Activated T-cell treated with anti-CD3 and anti-CD28 coated beads for 48 hours (primary cell): ENCODE measurements around the gene MTMR8.
A peak's percentile ranks its signal among the peaks of the same experiment; 100 is the strongest.
"Not testable (repeated sequence)": the region's sequence is repeated elsewhere in the genome, so short reads cannot be mapped to it uniquely, and the experiment has no call there.

Source experiments
- DNase-seq: peaks from one replicate; pipeline ENCODE4 v3.0.0-alpha.2; 2020; ENCODE audit warnings: low read depth

MTMR8 gene

DNA sequence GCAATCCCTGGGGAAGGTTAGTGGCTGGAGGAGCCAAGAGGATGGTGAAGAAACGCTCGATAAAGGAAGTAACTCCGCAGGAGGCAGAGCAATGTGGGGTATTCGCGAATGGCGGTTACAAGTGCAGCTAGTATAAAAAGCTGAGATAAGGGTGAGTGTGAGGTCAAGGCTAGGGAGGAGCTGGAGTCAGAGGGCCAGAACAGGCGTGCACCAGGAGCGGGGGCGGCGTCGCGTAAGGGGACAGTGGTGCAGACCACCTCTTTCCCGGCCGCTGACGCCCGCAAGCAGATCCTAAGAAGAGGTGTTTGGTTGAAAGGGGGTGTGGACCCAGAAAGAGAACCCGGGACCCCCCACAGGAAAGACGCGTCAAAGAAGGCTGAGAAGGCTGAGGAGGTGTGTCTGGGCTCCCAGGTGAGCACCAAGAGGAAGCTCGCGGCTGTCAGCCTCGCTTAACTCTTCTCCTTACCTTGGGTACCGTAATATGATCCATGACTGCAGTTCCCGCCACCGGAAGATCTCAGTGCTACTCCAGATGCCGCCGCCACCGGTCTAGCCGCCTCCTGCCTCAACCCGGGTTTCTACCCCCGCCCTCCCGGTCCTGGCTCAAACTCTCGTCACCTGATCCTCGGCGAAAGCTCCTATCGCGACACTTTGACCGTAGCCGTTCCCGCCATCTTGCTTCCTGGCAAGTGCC lies at the start of gene MTMR8:
TSS of gene MTMR8 (minus strand) at position 579 of the 694 bp plus-strand sequence. CDS start at position 490, 89 bp downstream.
- peak; percentile 67 for DNase-seq

DNA sequence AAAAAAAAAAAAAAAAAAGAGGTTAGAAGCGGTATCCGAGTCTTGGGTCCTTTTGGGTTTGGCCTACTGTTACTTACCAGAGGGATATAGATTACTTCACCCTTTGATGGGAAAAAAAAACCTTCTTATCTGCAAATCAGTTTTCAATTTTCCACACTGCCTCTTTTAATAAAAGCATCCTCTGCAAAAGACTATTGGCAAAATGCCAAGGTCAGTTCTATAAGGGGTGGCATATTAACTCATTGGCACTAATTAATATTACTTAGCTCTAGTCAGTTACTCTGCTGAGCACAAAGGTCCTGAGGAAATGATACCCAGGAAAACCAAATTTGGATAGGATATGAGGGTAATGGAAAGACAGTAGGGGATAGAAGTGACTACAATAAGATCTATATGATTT lies 44.3 kb upstream of the MTMR8 start:
- DNase-seq, result no peak

- DNase-seq, result no peak
Measured at GRCh38 chrX:64437665-64438064, 42.4 kb upstream of the MTMR8 start.

DNA sequence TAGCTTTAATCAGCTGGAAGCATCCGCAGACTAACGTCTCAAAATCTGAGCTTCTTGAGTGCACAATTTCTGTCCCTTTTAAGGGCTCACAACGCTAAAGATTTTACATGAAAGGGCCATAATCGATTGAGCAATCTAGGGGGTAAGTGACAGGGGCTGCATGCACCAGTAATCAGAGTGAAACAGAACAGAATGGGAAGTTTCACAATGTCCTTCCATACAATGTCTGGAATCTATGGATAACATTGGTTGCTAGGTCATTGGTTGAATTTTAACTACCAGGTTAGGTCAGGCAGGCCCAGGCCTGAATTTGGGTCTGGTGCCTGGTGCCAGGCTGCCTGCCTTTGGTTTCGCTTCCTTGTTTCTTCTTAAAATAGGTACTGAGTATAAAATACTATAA lies 42.0 kb upstream of the MTMR8 start:
- no peak for DNase-seq

DNA sequence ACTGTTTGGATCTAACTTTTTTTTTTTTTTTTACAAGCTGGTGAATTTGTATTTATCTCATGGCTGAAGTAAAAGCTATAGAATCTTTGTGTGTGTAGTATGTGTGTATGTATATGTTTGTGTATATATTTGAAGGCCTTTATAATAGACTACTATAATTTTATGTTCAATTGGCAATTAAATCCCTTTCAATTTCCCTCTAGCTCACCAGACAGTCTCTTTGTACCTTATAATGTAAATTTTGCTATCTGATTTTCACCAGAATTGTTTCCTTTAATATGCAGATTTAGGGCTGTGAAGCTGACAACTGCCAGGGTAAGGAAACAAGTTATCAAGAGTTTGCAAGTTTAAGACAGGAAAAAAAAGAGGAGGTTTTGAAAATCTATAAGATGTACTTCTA lies 33.1 kb upstream of the MTMR8 start:
- no peak for DNase-seq

DNA sequence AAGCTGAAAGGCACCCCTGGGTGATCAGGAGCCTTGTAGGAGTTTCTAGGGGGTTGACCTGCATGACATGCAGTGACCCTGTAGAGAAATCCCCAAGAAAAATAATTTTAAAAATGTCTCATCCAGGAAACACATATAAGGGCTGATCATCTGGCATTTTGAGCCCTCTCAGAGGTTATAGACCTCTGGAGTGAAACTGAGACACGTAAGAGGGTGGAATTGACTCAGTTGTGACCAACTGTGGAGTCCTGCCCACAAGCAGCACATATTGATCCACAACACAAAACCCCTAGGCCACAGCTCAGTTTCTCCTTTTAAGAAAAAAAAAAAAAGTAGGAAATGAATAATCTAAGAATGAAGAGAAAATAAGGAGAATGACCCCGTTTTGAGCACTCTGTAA lies 32.5 kb upstream of the MTMR8 start:
- no peak for DNase-seq

DNA sequence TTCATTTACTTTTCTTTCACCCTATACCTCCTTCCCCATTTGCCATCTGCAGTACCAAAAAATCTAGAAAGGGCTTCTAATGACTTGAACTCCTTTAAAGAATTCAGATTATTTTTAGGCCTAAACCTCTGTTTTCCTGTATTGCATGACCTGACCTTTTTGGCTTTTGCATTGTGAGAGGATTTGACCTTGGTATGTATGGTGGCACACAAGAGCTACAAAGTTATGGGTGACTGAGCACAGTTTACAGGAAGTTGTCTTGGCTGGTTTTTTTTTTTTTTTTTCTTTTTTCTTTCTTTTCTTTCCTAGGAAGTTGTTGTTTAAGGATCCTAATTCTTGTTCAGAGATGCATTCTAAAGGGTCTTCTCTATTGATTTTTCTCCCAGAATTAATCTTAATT lies 32.0 kb upstream of the MTMR8 start:
- no peak for DNase-seq

DNA sequence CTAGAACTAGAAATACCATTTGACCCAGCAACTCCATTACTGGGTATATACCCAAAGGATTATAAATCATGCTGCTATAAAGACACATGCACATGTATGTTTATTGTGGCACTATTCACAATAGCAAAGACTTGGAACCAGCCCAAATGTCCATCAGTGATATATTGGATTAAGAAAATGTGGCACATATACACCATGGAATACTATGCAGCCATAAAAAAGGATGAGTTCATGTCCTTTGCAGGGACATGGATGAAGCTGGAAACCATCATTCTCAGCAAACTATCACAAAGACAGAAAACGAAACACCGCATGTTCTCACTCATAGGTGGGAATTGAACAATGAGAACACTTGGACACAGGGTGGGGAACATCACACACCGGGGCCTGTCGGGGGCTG lies 14.5 kb upstream of the MTMR8 start:
- DNase-seq, result not testable (repeated sequence)

DNA sequence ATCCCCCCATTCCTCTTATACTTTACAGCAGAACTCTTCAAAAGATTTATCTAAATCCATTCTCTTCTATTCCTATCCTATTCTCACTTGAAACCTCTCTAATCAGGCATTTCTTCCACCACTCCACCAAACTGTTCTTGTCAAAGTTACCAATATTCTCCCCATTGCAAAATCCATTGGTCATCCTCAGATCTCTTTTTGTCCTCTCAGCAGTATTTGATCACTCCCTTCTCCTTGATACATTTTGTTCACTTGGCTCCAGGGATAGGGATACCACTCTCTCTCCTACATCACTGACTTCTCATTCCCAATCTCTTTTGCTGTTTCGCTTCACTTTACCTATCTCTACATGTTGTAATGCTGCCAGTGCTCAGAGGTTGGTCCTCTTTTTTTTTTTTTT lies 2.8 kb upstream of the MTMR8 start:
- DNase-seq, result no peak

DNA sequence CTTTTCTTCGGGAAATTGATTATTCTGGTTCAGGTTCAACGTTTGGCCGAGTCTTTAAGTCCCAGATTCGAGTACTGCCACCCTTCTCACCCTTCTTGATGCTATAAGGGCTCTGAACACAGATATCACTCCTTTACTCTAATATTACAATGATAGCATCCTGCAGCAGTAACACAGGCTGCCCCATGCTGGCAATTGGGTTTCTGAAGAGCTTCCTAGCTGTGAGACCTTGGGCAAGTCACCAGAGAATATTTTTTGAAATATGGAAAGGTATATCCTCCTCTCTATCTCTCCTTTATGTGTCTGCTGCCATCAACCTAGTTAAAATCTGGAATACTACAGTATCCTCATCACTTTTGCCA lies 297 bp upstream of the MTMR8 start:
- no peak for DNase-seq

DNA sequence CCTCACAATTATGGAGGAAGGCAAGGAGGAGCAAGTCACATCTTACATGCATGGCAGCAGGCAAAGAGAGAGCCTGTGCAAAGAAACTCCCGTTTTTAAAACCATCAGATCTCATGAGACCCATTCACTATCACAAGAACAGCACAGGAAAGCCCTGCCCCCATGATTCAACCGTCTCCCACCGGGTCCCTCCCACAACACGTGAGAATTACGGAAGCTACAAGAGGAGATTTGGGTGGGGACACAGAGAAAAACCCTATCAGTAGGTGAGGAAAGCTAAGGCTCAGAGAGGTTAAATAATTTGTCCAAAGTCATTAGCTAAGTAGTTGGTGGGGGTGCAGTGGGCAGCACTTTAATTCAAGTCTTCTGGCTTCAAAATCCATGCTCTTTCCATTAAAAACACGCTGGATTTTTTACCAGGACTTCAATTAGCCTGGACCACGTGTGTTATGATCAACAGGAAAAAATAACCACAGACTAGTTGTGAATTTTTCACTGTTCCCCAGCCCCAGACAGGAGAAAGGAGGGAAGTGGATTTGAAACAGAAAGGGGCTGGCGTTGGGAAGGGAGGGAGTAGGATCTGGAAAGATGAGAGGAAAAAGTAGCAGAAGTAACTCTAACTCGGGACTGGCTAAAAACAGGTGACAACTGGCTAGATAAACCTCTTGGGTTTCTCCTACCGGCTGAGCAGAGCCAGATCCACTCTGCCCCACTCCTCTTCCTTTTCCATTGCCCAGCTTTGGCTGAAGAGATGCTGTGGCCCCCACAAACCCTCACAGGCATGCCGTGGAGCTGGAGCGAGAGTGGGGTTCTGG lies 986 bp downstream of the MTMR8 start:
- no peak for DNase-seq

DNA sequence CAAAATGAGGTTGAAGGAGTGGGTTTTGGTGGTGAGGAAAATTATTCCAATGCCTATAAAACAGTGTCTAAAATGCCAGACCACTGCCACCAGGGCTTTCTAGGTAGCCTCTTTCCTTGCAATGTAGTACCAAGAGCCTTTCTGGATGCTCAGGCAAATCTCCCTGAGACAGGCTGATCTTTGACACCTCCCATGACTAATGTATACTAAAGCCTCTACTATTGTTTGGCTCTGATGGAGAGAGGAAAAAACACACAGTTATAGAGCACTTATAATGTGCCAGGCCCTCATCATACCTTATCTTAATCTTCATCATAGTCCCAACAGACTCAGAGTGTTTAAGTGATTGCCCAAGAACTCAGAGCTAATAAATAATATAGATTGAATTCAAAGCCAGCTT lies 5.8 kb downstream of the MTMR8 start:
- DNase-seq, result no peak

DNA sequence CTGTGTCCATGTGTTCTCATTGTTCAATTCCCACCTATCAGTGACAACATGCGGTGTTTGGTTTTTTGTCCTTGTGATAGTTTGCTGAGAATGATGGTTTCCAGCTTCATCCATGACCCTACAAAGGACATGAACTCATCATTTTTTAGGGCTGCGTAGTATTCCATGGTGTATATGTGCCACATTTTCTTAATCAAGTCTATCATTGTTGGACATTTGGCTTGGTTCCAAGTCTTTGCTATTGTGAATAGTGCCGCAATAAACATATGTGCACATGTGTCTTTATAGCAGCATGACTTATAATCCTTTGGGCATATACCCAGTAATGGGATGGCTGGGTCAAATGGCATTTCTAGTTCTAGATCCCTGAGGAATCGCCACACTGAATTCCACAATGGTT lies 14.5 kb downstream of the MTMR8 start:
- DNase-seq, result not testable (repeated sequence)

GRCh38 chrX:64379924-64380323 lies 15.3 kb downstream of the MTMR8 start:
- DNase-seq, result no peak

- DNase-seq, result no peak
Measured at GRCh38 chrX:64377753-64378152, 17.5 kb downstream of the MTMR8 start.

DNA sequence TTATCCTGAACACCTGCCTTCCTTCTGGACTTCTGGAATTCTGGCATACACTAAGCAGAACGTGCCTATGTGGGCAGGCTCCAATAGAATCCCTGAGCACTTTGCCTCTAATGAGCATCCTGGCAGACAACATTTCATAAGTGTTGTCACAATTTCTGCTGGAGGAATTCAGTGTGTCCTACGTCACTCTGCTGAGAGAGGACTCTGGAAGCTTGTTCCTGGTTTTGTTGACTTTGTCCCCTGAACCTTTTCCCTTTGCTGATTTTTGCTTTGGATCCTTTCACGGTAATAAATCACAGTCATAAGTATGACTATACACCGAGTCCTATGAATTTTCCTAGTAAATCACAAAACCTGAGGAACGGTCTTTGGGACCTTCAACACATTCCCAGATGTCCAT lies 43.2 kb downstream of the MTMR8 start:
- no peak for DNase-seq

DNA sequence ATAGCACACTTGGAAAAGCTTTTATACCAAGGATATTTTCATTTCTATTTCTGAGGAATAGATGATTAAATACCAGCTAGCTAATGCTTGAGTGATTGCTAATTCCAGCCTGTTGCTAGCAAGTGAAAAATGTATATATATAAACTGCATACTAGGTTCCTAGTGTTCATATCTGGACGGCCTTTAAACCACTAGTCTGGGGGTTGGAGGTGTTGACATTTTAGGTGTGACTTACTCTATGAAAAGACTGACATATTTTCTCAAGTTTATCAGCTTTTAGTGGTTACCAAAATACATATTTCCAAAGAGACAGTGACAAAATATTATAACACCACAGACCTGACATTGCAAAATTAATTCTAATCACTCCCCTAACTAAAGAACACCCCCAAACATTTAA lies 44.7 kb downstream of the MTMR8 start:
- DNase-seq, result no peak

DNA sequence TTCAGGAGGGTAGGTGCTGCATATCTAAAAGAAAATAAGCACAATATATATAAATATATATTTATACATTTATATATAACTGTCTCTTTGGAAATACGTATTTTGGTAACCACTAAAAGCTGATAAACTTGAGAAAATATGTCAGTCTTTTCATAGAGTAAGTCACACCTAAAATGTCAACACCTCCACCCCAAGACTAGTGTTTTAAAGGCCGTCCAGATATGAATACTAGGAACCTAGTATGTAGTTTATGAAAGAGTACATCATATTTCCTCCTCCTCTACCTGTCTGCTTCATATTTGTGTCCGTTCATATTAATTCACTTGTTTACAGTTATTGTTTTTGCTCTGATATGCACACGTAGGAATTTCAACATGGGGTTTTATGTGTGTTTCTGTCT lies 45.2 kb downstream of the MTMR8 start:
- DNase-seq, result no peak

- DNase-seq, result no peak
Measured at GRCh38 chrX:64342811-64343210, 52.4 kb downstream of the MTMR8 start.

DNA sequence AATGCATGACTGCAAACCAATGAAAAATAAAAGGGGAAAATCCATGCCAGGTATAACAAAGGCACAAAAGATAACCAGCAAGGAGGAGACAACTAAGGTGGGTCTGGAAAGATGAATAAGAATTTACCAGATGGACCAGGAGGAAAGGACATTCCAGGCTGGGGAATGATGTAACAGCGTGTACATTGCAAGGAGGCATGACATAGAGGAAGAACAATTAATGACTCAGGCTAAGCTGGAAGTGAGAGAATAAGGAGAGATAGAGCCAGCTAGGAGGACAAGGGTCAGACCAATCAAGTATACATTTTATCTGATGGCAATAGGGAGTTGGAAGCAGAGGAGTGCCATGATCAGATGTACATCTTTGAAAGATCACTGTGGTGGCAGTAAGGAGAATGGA lies 57.0 kb downstream of the MTMR8 start:
- no peak for DNase-seq

- no peak for DNase-seq
Measured at GRCh38 chrX:64334467-64334866, 60.8 kb downstream of the MTMR8 start.

DNA sequence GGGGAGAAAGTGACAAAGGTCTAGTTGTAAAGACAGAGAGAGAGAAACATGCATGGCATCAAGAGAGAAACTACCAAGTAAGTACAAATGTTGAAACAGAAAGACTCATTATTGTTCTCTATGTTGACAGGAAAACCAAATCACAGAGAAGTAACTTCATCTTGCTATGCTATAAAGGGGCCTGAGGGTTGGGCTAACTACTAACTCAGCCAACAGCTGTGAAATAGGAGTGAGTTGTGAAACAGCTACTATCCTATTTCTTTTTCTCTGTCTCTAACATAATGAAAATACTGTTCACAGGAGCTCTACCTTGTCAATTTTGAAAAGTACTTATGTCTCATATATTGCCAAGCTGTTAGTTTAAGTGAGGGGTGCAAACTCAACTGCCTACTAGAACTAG lies 65.0 kb downstream of the MTMR8 start:
- no peak for DNase-seq

GRCh38 chrX:64321507-64321906 lies 73.7 kb downstream of the MTMR8 start:
- no peak for DNase-seq

DNA sequence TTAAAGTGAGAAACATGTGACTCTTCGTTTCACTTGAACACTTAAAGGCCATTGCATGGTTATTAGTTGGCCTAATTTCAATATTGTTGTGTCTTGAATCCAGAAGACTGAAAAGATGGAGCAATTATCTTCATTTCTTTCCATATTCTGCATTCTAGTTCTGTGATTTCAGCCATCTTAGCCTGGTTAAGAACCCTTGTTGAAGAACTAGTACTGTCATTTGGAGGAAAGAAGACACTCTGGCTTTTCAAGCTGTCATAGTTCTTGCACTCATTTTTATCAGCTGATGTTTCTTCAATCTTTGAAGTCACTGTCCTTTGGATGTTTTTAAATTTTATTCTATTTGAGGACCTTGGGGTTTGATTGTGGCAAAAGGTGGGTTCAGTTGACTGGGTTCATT lies 81.6 kb downstream of the MTMR8 start:
- no peak for DNase-seq
